Prostate gland (tissue), 2 donors: ENCODE measurements around the gene TRPV4.

ENCODE experiments used
- POLR2A ChIP-seq: fragments of 450-650 bp; IDR thresholded peaks from one replicate; pipeline ENCODE4 v1.6.1; 2016; ENCODE audit warnings: antibody characterized with exemption, mild to moderate bottlenecking
- TF ChIP-seq, protein P1 (sequence below), 4 experiments: fragments of 200-600 bp in 2 of 4; fragments of 450-650 bp in 2 of 4; sonication (generic) in 2 of 4; IDR thresholded peaks; 1 replicate in 3 of 4; 2 replicates in 1 of 4; pipeline ENCODE4 v1.5.1; 2016 to 2019; ENCODE audit warnings: antibody characterized with exemption in 4 of 4, mild to moderate bottlenecking in 2 of 4, moderate library complexity in 2 of 4

DNA sequence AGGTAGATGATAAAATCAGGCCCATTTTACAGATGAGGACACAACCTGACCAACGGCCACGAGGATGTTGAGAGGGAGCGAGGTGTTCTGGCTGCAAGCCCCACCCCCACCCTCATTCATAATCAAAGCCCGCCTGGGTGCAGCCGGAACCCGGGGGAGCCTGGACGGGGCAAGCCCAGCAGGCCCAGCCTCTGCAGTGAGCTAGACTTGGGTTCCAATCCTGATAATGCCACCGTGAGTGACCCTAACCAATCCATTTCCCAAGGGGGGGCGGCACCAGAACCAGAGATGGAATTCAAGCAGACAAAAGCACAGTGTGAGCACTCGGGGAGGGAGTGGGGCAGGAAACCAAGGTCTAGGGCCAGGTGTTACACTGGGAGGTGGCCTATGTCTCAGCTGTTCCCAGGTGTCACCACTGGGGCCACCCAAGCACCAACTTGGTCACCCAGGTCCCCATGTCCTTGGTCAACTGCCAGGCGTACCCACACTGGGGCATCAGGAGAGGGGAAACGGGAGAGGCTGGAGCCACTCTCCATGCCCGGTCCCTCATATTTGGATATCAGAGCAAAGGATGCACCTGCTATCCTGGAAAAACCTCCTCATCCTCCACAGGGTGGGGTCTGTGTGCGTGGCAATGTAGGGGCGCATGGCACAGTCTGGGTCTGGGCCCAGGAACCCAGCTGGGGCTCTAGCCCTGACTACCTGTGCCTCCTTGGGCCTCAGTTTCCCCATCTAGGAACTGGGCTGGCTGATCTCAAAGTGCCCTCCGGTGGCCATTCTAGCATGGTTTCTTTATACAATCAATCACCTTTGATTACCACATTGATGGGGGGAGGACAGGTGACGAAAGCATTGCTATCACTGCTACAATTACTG, 61.2 kb downstream of the TRPV4 start:
- TF ChIP-seq POLR2A: no peak
- TF ChIP-seq, protein P1, sequence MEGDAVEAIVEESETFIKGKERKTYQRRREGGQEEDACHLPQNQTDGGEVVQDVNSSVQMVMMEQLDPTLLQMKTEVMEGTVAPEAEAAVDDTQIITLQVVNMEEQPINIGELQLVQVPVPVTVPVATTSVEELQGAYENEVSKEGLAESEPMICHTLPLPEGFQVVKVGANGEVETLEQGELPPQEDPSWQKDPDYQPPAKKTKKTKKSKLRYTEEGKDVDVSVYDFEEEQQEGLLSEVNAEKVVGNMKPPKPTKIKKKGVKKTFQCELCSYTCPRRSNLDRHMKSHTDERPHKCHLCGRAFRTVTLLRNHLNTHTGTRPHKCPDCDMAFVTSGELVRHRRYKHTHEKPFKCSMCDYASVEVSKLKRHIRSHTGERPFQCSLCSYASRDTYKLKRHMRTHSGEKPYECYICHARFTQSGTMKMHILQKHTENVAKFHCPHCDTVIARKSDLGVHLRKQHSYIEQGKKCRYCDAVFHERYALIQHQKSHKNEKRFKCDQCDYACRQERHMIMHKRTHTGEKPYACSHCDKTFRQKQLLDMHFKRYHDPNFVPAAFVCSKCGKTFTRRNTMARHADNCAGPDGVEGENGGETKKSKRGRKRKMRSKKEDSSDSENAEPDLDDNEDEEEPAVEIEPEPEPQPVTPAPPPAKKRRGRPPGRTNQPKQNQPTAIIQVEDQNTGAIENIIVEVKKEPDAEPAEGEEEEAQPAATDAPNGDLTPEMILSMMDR (IDR thresholded peaks at IDR 0.05): no peak
